Retina (tissue), 1 donor: ENCODE measurements around the gene HIF1A.
"Not testable (repeated sequence)": the region's sequence is repeated elsewhere in the genome, so short reads cannot be mapped to it uniquely, and the experiment has no call there.

Experiments used
- DNase-seq: peaks from one replicate; pipeline ENCODE4 v3.0.0-alpha.2; 2016

The HIF1A gene

DNA sequence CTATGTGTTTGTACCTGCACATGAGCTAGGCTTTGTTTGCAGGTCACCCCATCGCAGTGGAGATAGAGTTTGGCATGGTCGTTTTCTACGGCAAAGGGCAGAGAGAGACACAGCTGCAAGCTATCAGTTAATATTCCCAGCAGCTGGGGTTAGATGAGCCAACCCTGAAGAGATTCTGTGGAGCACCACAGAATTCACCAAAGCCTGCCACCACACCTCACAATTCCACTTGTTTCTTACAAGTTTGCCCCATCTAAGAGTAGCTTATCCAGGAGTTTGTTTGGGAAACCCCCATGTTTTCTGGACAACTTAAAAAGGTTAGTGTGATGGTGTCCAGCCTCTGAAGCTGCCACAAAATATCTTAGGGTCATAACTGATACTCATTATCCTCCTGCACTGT is 20.0 kb upstream of the HIF1A start:
- DNase-seq, result no peak

DNA sequence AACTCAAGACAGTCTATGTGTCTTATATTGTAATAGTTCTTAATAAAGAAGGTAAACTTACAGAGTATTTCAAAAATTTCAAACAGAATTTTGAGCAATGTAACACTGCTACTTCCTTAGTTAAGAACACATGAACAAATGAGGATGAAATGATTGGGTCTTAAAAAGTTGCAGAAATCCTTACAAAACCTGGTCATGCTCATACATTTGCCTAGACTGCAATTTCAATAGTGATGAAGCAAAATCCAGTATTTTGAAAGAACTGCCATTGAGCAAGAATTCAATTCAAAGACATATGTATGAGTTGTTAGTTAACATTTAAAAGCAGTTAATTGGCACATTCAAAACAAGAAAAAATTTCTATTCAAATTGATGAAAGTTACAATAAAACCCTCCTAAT is 17.8 kb upstream of the HIF1A start:
- no peak for DNase-seq

DNA sequence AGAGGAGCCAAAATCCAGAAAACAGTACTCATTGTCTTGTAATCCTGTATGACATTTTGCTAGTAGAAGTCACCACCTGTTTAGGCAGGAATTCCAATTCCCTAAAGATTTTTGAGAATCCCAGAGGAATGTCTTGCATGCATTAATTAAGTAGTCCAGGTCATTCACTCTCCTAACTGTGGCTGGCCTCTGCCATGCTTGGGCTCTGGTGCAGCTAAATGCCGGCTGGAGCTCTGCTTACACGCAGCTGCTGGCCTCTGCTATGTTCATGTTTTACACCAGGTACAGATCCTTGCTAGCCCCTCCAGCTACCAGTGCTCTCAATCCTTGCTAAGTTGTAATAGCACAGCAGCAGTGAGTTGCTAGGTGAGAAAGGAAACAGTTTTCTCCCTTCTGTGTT is 16.3 kb upstream of the HIF1A start:
- no peak for DNase-seq

DNA sequence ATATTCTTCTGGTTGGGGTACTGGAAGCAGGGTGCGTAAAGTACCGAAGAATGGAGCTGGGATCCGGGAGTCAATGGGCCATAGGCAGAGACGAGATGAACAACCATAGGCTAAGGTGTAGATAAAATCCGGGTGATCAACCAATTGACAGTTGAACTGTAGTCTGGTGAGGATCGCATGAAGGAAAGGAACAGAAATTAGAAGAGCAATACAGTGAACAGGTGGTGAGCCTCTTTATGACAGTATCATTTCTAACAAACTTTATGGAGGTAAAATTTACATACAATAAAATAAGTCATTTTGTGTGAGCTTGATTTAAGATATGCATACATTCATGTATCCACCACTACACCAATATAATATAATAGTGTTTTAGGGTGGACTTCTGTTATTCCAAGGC is 13.9 kb upstream of the HIF1A start:
- DNase-seq, result no peak

GRCh38 chr14:61683108-61683507 is 12.2 kb upstream of the HIF1A start:
- no peak for DNase-seq

DNA sequence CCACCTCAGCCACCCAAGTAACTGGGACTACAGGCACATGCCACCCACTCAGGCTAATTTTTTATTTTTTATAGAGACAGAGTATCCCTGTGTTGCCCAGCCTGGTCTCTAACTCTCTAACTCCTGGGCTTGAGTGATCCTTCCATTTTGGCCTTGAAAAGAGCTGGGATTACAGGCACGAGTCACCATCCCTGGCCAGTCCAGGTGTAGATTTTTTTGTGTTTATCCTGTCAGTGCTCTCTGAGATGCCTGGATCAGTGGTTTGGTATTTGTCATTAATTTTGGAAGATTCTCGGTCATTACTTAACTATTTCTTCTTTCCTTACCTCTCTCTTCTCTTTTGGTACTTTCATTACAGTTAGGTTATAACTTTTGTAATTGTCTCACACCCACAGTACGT is 5.3 kb upstream of the HIF1A start:
- DNase-seq, result no peak

GRCh38 chr14:61690982-61691381 is 4.3 kb upstream of the HIF1A start:
- DNase-seq, result no peak

DNA sequence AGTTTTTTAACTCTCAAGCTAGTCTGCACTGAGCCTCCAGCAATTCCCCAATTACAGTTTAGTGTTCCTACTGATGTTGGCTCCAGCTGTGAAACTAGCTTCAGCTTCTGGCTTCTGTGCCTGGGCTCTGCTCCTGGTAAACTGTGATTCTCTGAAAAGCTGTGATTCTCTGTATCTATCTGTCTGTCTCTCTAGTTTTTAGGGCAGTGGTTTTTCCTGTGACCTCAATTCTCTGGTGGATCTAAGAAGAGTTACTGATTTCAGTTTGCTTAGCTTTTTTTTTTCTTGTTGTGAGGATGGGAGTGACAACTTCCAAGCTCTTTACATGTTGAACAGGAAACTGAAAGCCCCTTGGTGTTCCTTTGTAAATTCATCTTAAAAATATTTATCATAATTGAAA is 3.8 kb upstream of the HIF1A start:
- DNase-seq, result no peak

- no peak for DNase-seq
Measured at GRCh38 chr14:61694039-61694438, 1.3 kb upstream of the HIF1A start.

GRCh38 chr14:61695695-61696527 is 598 bp downstream of the HIF1A start:
- peak; percentile 93 for DNase-seq

DNA sequence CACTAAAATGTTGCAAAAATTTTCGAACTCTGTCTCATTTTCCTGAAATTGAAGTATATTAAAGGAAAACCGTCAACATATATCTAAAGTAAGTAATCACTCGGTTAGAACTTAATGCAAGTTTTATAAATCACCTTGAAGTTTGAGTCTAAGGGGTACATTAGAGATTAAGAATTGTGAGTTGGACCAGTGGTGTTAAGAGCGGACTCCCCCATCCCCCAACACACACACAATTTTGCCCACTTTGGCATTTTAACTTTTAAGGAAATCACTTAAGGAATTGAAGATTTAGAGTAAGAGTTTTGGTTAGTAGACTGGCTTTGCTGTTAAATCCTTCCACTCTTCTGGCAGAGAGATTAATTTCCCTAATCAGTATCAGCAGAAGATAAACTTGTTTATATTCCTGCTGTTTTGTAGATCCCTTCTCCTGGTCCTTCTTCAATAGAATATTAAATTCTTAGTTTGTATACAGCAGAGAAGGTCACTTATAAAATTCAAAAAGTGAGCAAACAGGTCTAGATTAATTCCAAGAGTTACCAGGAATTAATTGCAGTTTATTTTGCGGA is 1.5 kb downstream of the HIF1A start:
- no peak for DNase-seq

GRCh38 chr14:61698206-61698980 is 3.1 kb downstream of the HIF1A start:
- no peak for DNase-seq

GRCh38 chr14:61699027-61699426 is 3.7 kb downstream of the HIF1A start:
- DNase-seq, result no peak

- DNase-seq, result no peak
Measured at GRCh38 chr14:61700104-61700886, 5.0 kb downstream of the HIF1A start.

DNA sequence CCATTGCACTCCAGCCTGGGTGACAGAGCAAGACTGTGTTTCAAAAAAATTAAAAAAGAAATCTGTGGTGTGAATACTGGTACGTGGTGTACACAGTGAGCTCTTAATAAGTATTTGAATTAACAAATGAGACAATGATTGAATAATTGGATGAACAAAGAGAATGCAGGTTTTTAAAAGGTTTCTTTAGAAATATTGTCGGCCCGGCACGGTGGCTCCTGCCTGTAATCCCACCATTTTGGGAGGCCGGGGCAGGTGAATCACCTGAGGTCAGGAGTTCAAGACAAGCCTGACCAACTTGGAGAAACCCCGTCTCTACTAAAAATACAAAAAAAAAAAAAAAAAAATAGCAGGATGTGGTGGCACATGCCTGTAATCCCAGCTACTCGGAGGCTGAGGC is 6.6 kb downstream of the HIF1A start:
- DNase-seq, result no peak

DNA sequence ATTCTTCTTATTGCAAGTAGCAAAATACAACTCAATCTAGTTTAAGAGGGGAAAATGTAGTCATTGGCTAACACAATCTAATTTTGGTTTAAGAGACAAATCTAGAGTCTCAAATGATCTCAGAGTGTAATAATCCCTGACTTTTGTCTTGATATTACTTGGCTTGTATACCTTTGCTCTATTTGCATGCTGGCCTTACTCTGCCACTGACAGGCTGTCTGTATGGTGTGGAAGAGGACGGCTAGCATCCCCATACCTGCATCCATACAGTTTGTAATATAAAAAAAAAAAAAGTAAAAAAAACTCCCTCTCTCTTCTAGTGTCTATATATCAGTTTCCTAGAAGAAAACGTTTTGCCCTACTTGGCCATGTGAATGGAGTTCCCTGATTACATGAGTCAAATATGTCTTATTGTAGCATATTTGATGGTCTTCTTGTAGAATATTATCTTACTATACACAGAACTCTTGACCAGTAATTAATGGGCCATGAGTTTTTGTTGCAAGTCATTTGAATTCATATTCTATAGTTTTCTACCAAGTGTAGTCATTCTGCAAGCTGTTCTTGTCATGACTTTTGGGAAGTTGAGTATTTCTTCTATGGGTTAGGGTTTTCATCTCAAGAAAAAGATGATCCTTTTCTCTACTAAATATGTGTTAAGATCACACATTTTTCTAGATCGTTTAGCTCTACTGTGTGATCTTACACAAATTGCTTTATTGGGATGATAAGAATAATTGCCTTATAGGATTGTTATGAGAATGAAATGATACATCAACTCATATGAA is 8.2 kb downstream of the HIF1A start:
- DNase-seq, result no peak

GRCh38 chr14:61704554-61704953 is 9.2 kb downstream of the HIF1A start:
- no peak for DNase-seq

- no peak for DNase-seq
Measured at GRCh38 chr14:61705017-61705416, 9.7 kb downstream of the HIF1A start.

DNA sequence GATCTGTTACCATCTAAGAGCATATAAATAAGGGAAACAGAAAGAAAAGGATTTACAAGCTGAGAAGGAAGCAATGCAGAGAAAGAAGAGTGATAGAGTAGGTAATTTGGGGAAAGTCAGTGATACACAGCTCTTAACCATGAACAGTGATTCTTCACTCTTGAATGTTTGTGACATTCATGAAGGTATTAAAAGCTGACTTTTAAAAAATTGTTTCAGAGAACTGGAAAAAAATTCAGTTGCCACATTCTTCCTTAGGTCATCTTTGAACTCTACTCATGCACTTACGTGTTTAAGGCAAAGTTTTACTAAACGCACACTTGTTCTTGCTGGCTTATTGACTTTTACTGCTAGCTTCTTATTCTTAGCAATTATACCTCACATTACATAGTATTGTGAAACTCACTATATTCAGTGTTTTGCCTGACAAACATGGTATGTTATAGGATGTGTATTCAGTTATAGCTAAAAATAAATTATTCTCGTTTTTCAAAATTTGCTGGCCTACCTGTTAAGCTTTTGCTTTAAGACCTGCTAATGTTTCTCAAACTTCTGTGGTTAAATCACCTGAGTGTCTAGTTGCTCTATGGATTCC is 10.9 kb downstream of the HIF1A start:
- DNase-seq, result no peak

DNA sequence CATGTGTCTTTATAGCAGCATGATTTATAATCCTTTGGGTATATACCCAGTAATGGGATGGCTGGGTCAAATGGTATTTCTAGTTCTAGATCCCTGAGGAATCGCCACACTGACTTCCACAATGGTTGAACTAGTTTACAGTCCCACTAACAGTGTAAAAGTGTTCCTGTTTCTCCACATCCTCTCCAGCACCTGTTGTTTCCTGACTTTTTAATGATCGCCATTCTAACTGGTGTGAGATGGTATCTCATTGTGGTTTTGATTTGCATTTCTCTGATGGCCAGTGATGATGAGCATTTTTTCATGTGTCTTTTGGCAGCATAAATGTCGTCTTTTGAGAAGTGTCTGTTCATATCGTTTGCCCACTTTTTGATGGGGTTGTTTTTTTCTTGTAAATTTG is 12.5 kb downstream of the HIF1A start:
- not testable (repeated sequence) for DNase-seq

GRCh38 chr14:61708693-61709092 is 13.4 kb downstream of the HIF1A start:
- not testable (repeated sequence) for DNase-seq
